GM03348 (cell line): Measurements from ENCODE around the gene WIPF1.
"Not testable (repeated sequence)": the region's sequence is repeated elsewhere in the genome, so short reads cannot be mapped to it uniquely, and the experiment has no call there.

Experiments
- DNase-seq: peaks from one replicate; pipeline ENCODE4 v3.0.0; 2012; ENCODE audit warnings: low spot score

The WIPF1 gene

GRCh38 chr2:174571669-174572323 lies 25.8 kb downstream of the WIPF1 start:
- no peak for DNase-seq

- DNase-seq, result no peak
Measured at GRCh38 chr2:174570318-174570958, 27.2 kb downstream of the WIPF1 start.

GRCh38 chr2:174569678-174570077 lies 27.9 kb downstream of the WIPF1 start:
- DNase-seq, result no peak

GRCh38 chr2:174568425-174568824 lies 29.2 kb downstream of the WIPF1 start:
- DNase-seq, result no peak

- DNase-seq, result no peak
Measured at GRCh38 chr2:174566871-174567270, 30.7 kb downstream of the WIPF1 start.

- no peak for DNase-seq
Measured at GRCh38 chr2:174563530-174564282, 33.9 kb downstream of the WIPF1 start.

GRCh38 chr2:174561972-174562370 lies 35.6 kb downstream of the WIPF1 start:
- no peak for DNase-seq

GRCh38 chr2:174561283-174561971 lies 36.2 kb downstream of the WIPF1 start:
- peak; percentile 65 for DNase-seq

- DNase-seq, result no peak
Measured at GRCh38 chr2:174560737-174561136, 36.9 kb downstream of the WIPF1 start.

GRCh38 chr2:174555998-174556397 lies 41.6 kb downstream of the WIPF1 start:
- DNase-seq, result no peak

GRCh38 chr2:174554529-174555150 lies 43.0 kb downstream of the WIPF1 start:
- no peak for DNase-seq

GRCh38 chr2:174553811-174554493 lies 43.7 kb downstream of the WIPF1 start:
- DNase-seq, result no peak

- no peak for DNase-seq
Measured at GRCh38 chr2:174552880-174553279, 44.7 kb downstream of the WIPF1 start.

GRCh38 chr2:174551697-174552096 lies 45.9 kb downstream of the WIPF1 start:
- no peak for DNase-seq

- DNase-seq, result not testable (repeated sequence)
Measured at GRCh38 chr2:174548646-174549045, 49.0 kb downstream of the WIPF1 start.

- not testable (repeated sequence) for DNase-seq
Measured at GRCh38 chr2:174548021-174548420, 49.6 kb downstream of the WIPF1 start.

- peak; percentile 43 for DNase-seq
Measured at GRCh38 chr2:174546519-174547506, 50.8 kb downstream of the WIPF1 start.

- no peak for DNase-seq
Measured at GRCh38 chr2:174545240-174545639, 52.4 kb downstream of the WIPF1 start.

GRCh38 chr2:174544802-174545201 lies 52.8 kb downstream of the WIPF1 start:
- no peak for DNase-seq

- no peak for DNase-seq
Measured at GRCh38 chr2:174544156-174544555, 53.4 kb downstream of the WIPF1 start.
